BJ (cell line): ENCODE results near the gene ZBTB42. TPM values are rescaled to one million over a fixed set of nuclear protein-coding genes. Genes with fewer than 3 reads are reported as not detected.

Experiments
- CTCF ChIA-PET: fragments of 350-600 bp; formaldehyde crosslinking; extraction: SDS; loops from one replicate; lab custom pipeline; 2021; ENCODE audit warnings: antibody characterized with exemption, inconsistent platforms; lab: Yijun Ruan, JAX
- POLR2A ChIA-PET: fragments of 300-600 bp; sonication (Branson Sonifier 250); formaldehyde crosslinking; extraction: SDS; loops from one replicate; lab custom pipeline; 2021; ENCODE audit warnings: antibody characterized with exemption; lab: Charles Lee
- DNase-seq: peaks from one replicate; pipeline ENCODE4 v3.0.0-alpha.2; 2011; ENCODE audit warnings: low read depth
- H3K27me3 ChIP-seq: 2 replicates; pipeline ENCODE4 v1.6.0; 2011; ENCODE audit warnings: low read length; ENCODE audit not compliant: control insufficient read depth, insufficient read depth
- H3K36me3 ChIP-seq: 2 replicates; pipeline ENCODE4 v1.5.1; 2011; ENCODE audit warnings: low read length; ENCODE audit not compliant: control insufficient read depth, insufficient read depth
- H3K4me3 ChIP-seq: 2 replicates; pipeline ENCODE4 v1.5.1; 2011; ENCODE audit warnings: low read depth, mild to moderate bottlenecking, control low read depth, low read length
- polyA plus RNA-seq: library from polyadenylated mRNA; depleted of rRNA; stranded (reverse); fragments of >200 nt; gene quantifications from 2 replicates; pipeline ENCODE4 v1.2.3, GENCODE V29; 2011
- TF ChIP-seq, protein P1 (sequence below): IDR thresholded peaks from 2 replicates; pipeline ENCODE4 v1.5.1; 2011; ENCODE audit warnings: low read depth, mild to moderate bottlenecking, control low read depth, inconsistent platforms, low read length, moderate library complexity; ENCODE audit not compliant: insufficient read depth

Gene ZBTB42
- polyA plus RNA-seq, 1 experiment, result 2.7 TPM

DNA sequence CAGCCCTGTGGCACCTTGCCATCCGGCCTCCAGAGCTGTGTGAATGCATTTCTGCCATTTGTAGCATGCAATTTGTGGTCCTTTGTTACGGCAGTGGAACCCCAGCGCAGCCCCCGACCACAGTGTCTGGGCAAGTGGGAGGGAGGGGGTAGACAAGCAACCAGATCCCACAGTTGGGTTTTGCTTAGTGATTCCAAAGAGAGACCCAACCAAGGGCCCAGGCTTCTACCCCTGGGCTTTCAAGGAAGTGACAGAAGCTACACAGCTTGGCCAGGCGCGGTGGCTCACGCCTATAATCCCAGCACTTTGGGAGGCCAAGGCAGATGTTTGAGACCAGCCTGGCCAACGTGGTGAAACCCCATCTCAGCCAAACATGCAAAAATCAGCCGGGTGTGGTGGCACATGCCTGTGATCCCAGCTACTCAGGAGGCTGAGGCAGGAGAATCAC lies 17.8 kb downstream of the ZBTB42 start:
- H3K4me3 ChIP-seq, result no peak overlapping the region
- ChIA-PET POLR2A (no interaction called here), CTCF (interaction anchor here (1.5 kb wide), 1 partner anchor 50 kb away, joined by 7 read pairs; no protein-coding TSS in a partner anchor)
- no peak for DNase-seq
- H3K36me3 ChIP-seq, result no peaks in the 10 kb centered on the region
- H3K27me3 ChIP-seq, result no peaks in the 10 kb centered on the region
- TF ChIP-seq, protein P1, sequence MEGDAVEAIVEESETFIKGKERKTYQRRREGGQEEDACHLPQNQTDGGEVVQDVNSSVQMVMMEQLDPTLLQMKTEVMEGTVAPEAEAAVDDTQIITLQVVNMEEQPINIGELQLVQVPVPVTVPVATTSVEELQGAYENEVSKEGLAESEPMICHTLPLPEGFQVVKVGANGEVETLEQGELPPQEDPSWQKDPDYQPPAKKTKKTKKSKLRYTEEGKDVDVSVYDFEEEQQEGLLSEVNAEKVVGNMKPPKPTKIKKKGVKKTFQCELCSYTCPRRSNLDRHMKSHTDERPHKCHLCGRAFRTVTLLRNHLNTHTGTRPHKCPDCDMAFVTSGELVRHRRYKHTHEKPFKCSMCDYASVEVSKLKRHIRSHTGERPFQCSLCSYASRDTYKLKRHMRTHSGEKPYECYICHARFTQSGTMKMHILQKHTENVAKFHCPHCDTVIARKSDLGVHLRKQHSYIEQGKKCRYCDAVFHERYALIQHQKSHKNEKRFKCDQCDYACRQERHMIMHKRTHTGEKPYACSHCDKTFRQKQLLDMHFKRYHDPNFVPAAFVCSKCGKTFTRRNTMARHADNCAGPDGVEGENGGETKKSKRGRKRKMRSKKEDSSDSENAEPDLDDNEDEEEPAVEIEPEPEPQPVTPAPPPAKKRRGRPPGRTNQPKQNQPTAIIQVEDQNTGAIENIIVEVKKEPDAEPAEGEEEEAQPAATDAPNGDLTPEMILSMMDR, result no peak

DNA sequence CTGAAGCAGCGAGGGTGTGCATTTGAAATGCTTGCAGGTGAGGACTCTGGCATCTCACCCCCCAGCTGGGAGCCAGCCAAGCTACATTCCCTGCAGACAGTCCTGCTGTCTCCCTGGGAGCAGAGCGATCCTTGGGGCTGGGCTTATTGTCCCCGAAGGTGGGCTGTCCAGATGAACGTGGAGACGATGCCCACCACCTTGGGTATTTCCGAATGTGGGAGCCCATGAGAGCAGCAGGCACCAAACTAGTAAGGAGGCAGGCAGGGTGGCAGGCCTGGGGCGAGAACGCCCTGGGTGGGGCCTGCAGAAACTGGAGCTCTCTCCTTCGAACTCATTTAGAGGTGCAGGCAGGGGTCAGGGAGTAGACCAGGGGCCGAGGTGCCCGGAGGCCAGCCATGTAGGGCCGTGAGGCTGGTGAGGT lies 18.5 kb downstream of the ZBTB42 start:
- Histone ChIP-seq H3K4me3 (no peak overlapping the region), H3K36me3 (no peaks in the 10 kb centered on the region), H3K27me3 (no peaks in the 10 kb centered on the region)
- TF ChIP-seq, protein P1, result no peak
- ChIA-PET POLR2A (no interaction called here), CTCF (interaction anchor here (1.5 kb wide), 1 partner anchor 51 kb away, joined by 7 read pairs; no protein-coding TSS in a partner anchor)
- DNase-seq, result no peak

DNA sequence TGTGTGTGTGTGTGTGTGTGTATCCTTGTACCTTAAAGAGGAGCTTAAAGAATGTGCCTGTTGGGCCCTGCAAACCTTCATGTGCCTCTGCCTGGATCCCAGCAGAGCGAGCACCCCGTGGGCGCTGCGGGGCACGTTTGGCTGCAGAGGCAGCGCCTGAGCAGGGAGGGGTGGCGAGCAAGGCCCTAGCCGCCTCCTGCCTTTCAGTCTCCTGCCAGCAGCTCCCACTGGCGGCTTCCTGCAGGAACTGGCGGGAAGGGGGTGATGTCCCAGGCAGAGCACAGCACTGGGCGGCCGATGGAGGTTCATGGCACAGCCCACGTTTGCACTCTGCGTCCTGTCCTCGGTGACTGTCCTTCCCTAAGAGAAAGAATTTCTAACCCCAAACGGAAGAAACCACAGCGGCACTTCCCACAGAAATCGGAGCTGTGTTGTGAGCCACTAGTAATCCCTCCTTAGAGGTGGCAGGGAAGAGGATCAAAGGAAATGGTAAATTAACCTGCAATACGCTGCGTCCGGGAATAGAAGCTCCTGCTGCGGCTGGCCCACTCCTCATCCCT lies 19.8 kb downstream of the ZBTB42 start:
- Histone ChIP-seq H3K4me3 (no peak overlapping the region), H3K27me3 (no peaks in the 10 kb centered on the region), H3K36me3 (no peaks in the 10 kb centered on the region)
- TF ChIP-seq, protein P1, result peak; percentile 82
- CTCF ChIA-PET, result interaction anchor here (0.6 to 3.4 kb wide), 16 partner anchors 17 to 267 kb away, joined by 3 to 42 read pairs (median 4); partner anchors contain the start of gene ZBTB42
- DNase-seq, result no peak
- POLR2A ChIA-PET, result no interaction called here

DNA sequence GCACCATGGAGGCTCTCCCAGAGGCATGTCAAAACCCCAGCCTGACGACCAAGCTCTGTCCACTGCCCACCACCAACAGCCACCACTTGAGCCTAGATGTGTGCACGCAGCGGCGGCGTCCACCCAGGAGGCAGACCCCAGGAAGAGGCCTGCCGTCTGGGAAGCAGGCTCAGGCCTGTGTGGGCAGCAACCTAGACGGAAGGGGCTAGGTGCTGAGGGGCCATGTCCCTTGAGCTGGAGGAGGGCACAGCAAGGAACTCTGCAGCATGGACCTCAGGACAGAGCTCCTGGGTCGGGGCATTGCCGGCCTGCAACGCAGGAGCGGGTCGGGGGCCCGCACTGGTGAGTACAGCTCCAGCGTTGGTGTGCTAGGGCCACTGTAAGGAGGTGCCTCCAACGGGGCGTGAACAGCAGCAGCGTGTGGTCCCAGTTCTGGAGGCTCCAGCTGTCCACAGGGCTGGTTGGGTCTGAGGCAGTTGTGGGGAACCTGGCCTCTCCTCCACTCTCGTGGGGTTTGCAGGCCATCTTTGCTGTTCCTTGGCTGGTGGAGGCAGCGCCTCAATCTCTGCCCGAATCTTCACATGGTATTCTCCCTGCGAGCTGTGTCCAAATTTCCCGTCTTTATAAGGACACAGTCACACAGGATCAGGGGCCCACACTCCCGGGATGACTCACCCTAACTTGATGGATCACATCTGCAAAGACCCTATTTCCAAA lies 20.5 kb downstream of the ZBTB42 start:
- POLR2A ChIA-PET, result no interaction called here
- Histone ChIP-seq H3K36me3 (no peaks in the 10 kb centered on the region), H3K27me3 (no peaks in the 10 kb centered on the region), H3K4me3 (no peak overlapping the region)
- CTCF ChIA-PET, result interaction anchor here (0.8 to 3.4 kb wide), 15 partner anchors 18 to 266 kb away, joined by 3 to 42 read pairs (median 4); partner anchors contain the start of gene ZBTB42
- TF ChIP-seq, protein P1, result no peak
- no peak for DNase-seq

DNA sequence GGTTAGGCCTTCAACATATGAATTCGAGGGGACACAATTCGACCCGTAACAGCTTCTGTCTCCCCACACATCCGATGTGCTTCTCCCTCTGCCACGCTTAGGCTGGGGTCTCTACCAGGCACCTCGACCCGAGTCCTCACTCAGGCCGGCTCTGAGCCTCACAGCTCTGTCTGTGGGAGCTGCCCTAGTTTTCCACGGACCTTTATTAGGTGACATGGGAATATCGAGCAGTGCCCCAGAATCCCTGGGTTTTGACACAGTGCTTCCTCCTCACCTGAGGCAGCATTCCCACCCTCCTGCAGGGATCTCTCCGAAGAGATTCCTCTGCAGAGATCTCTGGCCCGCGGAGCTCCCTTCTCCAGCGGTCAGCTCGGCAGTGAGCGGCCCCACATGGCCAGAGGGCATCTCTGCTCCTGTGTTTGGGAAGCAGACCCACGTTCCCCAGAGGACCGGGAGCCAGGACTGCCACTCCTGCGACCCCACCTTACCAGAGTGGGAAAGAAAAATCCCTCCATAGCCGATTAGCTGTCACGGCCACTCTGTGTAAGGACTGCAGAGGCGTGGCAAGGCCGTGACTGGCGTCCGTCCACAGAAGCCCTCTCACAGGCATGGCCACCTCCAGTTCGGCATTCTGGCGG lies 21.2 kb downstream of the ZBTB42 start:
- DNase-seq, result no peak
- TF ChIP-seq, protein P1, result no peak
- H3K27me3 ChIP-seq, result no peaks in the 10 kb centered on the region
- POLR2A ChIA-PET, result no interaction called here
- no peaks in the 10 kb centered on the region for H3K36me3 ChIP-seq
- H3K4me3 ChIP-seq, result no peak overlapping the region
- CTCF ChIA-PET, result interaction anchor here (1.3 to 3.4 kb wide), 5 partner anchors 21 to 58 kb away, joined by 3 to 42 read pairs (median 11); partner anchors contain the start of gene ZBTB42
